ENCODE measurements around the gene STX11.

STX11 gene

GRCh38 chr6:144150710-144151657, 667 bp downstream of the STX11 start:
- H3K27me3 ChIP-seq, result peaks cover 27% of the 10 kb centered on the region
- peak overlapping the region; percentile 11; the same call in 1 of the 2 replicates for H3K4me3 ChIP-seq (ENCODE audit: low read depth, low read length)
- H3K36me3 ChIP-seq, result no peaks in the 10 kb centered on the region
- no peak for DNase-seq
- H3K4me1 ChIP-seq, result no peaks in the 10 kb centered on the region
- H3K9me3 ChIP-seq, result no peaks in the 10 kb centered on the region
- no peak for TF ChIP-seq CTCF (IDR thresholded peaks at IDR 0.05; ENCODE audit: low read depth, low read length)

GRCh38 chr6:144152334-144152900, 2.1 kb downstream of the STX11 start:
- H3K27me3 ChIP-seq, result peaks cover 27% of the 10 kb centered on the region
- TF ChIP-seq CTCF (IDR thresholded peaks at IDR 0.05; ENCODE audit: low read depth, low read length), result no peak
- no peaks in the 10 kb centered on the region for H3K4me1 ChIP-seq
- H3K36me3 ChIP-seq, result no peaks in the 10 kb centered on the region
- H3K4me3 ChIP-seq (ENCODE audit: low read depth, low read length), result no peak overlapping the region
- DNase-seq, result no peak
- no peaks in the 10 kb centered on the region for H3K9me3 ChIP-seq

GRCh38 chr6:144153260-144153659, 2.9 kb downstream of the STX11 start:
- no peak for TF ChIP-seq CTCF (IDR thresholded peaks at IDR 0.05; ENCODE audit: low read depth, low read length)
- no peak overlapping the region for H3K4me3 ChIP-seq (ENCODE audit: low read depth, low read length)
- DNase-seq, result no peak
- peaks cover 27% of the 10 kb centered on the region for H3K27me3 ChIP-seq
- no peaks in the 10 kb centered on the region for H3K36me3 ChIP-seq
- H3K9me3 ChIP-seq, result no peaks in the 10 kb centered on the region
- H3K4me1 ChIP-seq, result no peaks in the 10 kb centered on the region

GRCh38 chr6:144153971-144154370, 3.7 kb downstream of the STX11 start:
- Histone ChIP-seq H3K9me3 (no peaks in the 10 kb centered on the region), H3K4me1 (no peaks in the 10 kb centered on the region), H3K36me3 (no peaks in the 10 kb centered on the region), H3K27me3 (peaks cover 27% of the 10 kb centered on the region), H3K4me3 (ENCODE audit: low read depth, low read length) (no peak overlapping the region)
- no peak for TF ChIP-seq CTCF (IDR thresholded peaks at IDR 0.05; ENCODE audit: low read depth, low read length)
- DNase-seq, result no peak

GRCh38 chr6:144155529-144155928, 5.2 kb downstream of the STX11 start:
- Histone ChIP-seq H3K36me3 (no peaks in the 10 kb centered on the region), H3K27me3 (peaks cover 20% of the 10 kb centered on the region), H3K9me3 (no peaks in the 10 kb centered on the region), H3K4me1 (no peaks in the 10 kb centered on the region), H3K4me3 (ENCODE audit: low read depth, low read length) (no peak overlapping the region)
- TF ChIP-seq CTCF (IDR thresholded peaks at IDR 0.05; ENCODE audit: low read depth, low read length), result no peak
- DNase-seq, result no peak

- Histone ChIP-seq H3K4me3 (ENCODE audit: low read depth, low read length) (no peak overlapping the region), H3K27me3 (peaks cover 14% of the 10 kb centered on the region), H3K9me3 (no peaks in the 10 kb centered on the region), H3K4me1 (no peaks in the 10 kb centered on the region), H3K36me3 (no peaks in the 10 kb centered on the region)
- no peak for DNase-seq
- no peak for TF ChIP-seq CTCF (IDR thresholded peaks at IDR 0.05; ENCODE audit: low read depth, low read length)
Measured at GRCh38 chr6:144156338-144156737, 6.0 kb downstream of the STX11 start.

Measured in BE2C (cell line).